Fibroblast of lung (primary cell): Measurements from ENCODE around the gene L3HYPDH.

Experiments used
- CTCF ChIP-seq, 2 donors: IDR thresholded peaks in 1 of 2; conservative IDR thresholded peaks in 1 of 2; 1 replicate in 1 of 2; 2 replicates in 1 of 2; pipeline ENCODE4 v1.5.1; 2011 to 2012; ENCODE audit warnings: low read length in 2 of 2, control low read depth in 1 of 2, inconsistent platforms in 1 of 2, low read depth in 1 of 2, mild to moderate bottlenecking in 1 of 2
- EZH2 ChIP-seq: IDR thresholded peaks from 2 replicates; pipeline ENCODE4 v1.5.1; 2012; ENCODE audit warnings: low read length, control low read depth, mild to moderate bottlenecking; ENCODE audit errors: missing control alignments

- TF ChIP-seq EZH2, result no peak
- no peak for TF ChIP-seq CTCF (conservative IDR thresholded peaks at IDR 0.05 in 1 of 2, IDR thresholded peaks at IDR 0.05 in 1 of 2; ENCODE audit: low read depth in 1 of 2, low read length in 2 of 2)
Measured at GRCh38 chr14:59478540-59478939, 5.7 kb downstream of the L3HYPDH start.
